ENCODE measurements around the gene LYPD8. TPM values are rescaled to one million over a fixed set of nuclear protein-coding genes. Genes with fewer than 3 reads are reported as not detected.

Gene LYPD8
- total RNA-seq, 2 donors from 2014 or later, result not detected

DNA sequence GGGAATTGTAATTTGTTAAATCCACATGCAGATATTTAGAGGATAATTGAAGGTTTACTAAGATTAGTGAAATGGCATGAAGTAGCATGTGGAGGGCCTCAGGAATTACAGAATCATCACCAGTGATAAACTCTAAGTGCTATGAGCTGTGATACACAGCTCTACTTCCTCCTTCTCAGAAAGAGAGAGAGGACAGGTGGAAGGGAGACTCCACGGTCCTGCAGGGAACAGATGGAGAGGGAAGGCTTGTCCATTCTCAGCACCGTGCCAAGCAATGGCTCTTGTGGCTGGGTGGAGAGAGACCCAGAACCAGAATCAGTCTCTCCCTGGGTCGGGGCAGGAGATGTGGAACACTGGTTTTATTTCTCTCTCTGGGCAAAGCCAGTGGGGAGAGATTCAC is 27.8 kb upstream of the LYPD8 start:
- Histone ChIP-seq H3K36me3 (replicated peaks in 1 of 2; ENCODE audit: insufficient read depth in 1 of 2, low read depth in 2 of 2) (no peaks in the 10 kb centered on the region), H3K4me3 (no peak overlapping the region), H3K27me3 (peaks cover 0 to 4% of the 10 kb centered on the region in 2 donors), H3K27ac (no peak overlapping the region), H3K4me1 (no peaks in the 10 kb centered on the region), H3K9me3 (no peaks in the 10 kb centered on the region)
- no peak for DNase-seq
- 45 to 58% methylated on average over 3 of the region's 3 CpGs for WGBS, 2 donors
- ATAC-seq, result no peak
- TF ChIP-seq, protein P1, sequence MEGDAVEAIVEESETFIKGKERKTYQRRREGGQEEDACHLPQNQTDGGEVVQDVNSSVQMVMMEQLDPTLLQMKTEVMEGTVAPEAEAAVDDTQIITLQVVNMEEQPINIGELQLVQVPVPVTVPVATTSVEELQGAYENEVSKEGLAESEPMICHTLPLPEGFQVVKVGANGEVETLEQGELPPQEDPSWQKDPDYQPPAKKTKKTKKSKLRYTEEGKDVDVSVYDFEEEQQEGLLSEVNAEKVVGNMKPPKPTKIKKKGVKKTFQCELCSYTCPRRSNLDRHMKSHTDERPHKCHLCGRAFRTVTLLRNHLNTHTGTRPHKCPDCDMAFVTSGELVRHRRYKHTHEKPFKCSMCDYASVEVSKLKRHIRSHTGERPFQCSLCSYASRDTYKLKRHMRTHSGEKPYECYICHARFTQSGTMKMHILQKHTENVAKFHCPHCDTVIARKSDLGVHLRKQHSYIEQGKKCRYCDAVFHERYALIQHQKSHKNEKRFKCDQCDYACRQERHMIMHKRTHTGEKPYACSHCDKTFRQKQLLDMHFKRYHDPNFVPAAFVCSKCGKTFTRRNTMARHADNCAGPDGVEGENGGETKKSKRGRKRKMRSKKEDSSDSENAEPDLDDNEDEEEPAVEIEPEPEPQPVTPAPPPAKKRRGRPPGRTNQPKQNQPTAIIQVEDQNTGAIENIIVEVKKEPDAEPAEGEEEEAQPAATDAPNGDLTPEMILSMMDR (IDR thresholded peaks at IDR 0.05), result no peak
- no peak for TF ChIP-seq POLR2A (IDR thresholded peaks at IDR 0.05)
- intact Hi-C loops (cut with DNase I), result no loop called here

DNA sequence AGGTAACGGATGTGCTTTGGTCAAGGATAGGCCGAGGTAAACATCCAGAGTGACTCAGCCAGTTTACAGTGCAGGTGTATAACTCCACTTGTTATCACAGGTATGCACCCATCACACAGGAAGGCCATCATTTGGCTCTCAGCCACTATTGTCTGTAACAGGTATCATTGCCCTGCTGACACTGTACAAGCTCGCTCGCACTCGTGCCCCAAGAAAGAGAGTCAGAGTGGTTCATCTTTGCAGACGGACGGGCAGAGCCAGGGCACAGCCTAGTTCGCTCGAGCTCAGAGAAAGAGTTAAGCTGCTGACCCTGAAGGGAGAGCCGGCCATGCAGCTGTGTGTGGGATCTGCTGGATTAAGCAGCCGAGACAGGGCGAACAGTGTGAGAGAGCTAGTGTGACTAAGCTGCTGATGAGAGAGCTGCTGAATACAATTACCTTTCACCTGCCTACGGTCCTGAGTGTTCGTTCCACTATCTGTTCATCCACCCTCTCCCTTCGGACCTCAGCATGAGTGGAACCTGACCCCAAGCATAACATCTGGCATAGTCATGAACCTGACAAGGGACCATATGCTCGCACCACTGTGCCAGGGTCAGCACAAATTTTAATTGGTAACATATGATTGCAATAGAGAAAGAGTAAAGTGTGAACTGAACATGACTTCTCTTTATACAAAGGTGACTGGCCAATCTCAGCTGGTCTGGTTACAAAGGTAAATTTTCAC is 27.0 kb upstream of the LYPD8 start:
- TF ChIP-seq, protein P1 (IDR thresholded peaks at IDR 0.05), result no peak
- no peak for TF ChIP-seq POLR2A (IDR thresholded peaks at IDR 0.05)
- no peak for DNase-seq
- Histone ChIP-seq H3K36me3 (replicated peaks in 1 of 2; ENCODE audit: insufficient read depth in 1 of 2, low read depth in 2 of 2) (no peaks in the 10 kb centered on the region), H3K4me3 (no peak overlapping the region), H3K27me3 (peaks cover 0 to 4% of the 10 kb centered on the region in 2 donors), H3K27ac (no peak overlapping the region), H3K9me3 (no peaks in the 10 kb centered on the region), H3K4me1 (no peaks in the 10 kb centered on the region)
- 64 to 73% methylated on average over 15 to 16 of the region's 16 CpGs for WGBS, 2 donors
- ATAC-seq, result no peak
- intact Hi-C loops (cut with DNase I), result no loop called here

DNA sequence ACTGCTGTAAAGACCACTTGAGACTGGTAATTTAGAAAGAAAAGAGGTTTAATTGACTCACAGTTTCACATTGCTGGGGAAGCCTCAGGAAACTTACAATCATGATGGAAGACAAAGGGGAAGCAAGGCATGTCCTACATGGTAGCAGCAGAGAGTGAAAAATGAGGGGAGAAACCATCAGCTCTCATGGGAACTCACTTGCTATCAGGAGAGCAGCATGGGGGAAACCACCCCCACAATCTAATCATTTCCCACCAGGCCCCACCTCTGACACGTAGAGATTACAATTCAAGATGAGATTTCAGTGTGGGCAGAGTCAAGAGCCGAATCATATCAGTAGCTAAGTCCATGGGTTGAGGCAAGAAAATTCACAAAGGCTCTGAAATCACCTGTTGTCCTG is 23.8 kb upstream of the LYPD8 start:
- TF ChIP-seq POLR2A (IDR thresholded peaks at IDR 0.05), result no peak
- TF ChIP-seq, protein P1 (IDR thresholded peaks at IDR 0.05), result no peak
- Histone ChIP-seq H3K27ac (no peak overlapping the region), H3K27me3 (peaks cover 0 to 4% of the 10 kb centered on the region in 2 donors), H3K4me3 (no peak overlapping the region), H3K9me3 (peaks cover 0 to 9% (median 0%) of the 10 kb centered on the region in 3 donors), H3K36me3 (replicated peaks in 1 of 2; ENCODE audit: insufficient read depth in 1 of 2, low read depth in 2 of 2) (no peaks in the 10 kb centered on the region), H3K4me1 (no peaks in the 10 kb centered on the region)
- intact Hi-C loops (cut with DNase I), result no loop called here
- ATAC-seq, result no peak
- DNase-seq, result no peak
- WGBS, 2 donors, result 56 to 74% methylated on average over 2 of the region's 2 CpGs

DNA sequence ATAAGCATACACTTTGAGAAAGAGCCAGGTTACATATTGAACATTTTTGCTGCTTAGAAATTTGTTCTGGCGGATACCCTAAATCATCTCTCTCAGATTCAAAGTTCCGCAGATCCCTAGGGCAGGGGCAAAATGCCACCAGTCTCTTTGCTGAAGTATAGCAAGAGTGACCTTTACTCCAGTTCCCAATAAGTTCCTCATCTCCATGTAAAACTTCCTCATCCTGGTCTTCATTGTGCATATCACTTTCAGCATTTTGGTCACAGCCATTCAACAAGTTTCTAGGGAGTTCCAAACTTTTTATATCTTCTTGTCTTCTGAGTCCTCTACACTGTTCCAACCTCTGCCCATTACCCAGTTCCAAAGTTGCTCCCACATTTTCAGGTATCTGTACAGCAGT is 23.3 kb upstream of the LYPD8 start:
- H3K9me3 ChIP-seq, result peaks cover 0 to 9% (median 0%) of the 10 kb centered on the region in 3 donors
- DNase-seq (no peak), ATAC-seq (no peak)
- no peak for TF ChIP-seq POLR2A (IDR thresholded peaks at IDR 0.05)
- TF ChIP-seq, protein P1 (IDR thresholded peaks at IDR 0.05), result no peak
- H3K27me3 ChIP-seq, result peaks cover 0 to 4% of the 10 kb centered on the region in 2 donors
- H3K27ac ChIP-seq, result no peak overlapping the region
- WGBS, 2 donors, result 82 to 98% methylated on average over 2 of the region's 2 CpGs
- no peaks in the 10 kb centered on the region for H3K36me3 ChIP-seq (replicated peaks in 1 of 2; ENCODE audit: insufficient read depth in 1 of 2, low read depth in 2 of 2)
- H3K4me1 ChIP-seq, result no peaks in the 10 kb centered on the region
- intact Hi-C loops (cut with DNase I), result no loop called here
- no peak overlapping the region for H3K4me3 ChIP-seq

DNA sequence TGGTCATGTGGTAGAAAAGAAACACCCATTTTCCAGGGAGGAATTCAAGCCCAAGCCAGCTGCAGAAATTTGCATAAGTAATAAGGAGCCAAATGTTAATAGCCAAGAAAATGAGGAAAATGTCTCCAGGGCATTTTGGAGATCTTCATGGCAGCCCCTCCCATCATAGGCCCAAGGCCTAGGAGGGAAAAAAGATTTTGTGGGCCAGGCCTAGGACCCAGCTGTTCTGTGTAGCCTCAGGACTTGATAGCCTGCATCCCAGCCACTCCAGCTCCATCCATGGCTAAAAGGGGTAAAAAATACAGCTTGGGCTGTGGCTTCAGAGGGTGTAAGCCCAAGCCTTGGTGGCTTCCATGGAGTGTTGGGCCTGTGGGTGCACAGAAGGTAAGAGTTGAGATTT is 21.4 kb upstream of the LYPD8 start:
- DNase-seq (no peak), ATAC-seq (no peak)
- H3K4me1 ChIP-seq, result no peaks in the 10 kb centered on the region
- no peak overlapping the region for H3K27ac ChIP-seq
- intact Hi-C loops (cut with DNase I), result no loop called here
- H3K36me3 ChIP-seq (replicated peaks in 1 of 2; ENCODE audit: insufficient read depth in 1 of 2, low read depth in 2 of 2), result no peaks in the 10 kb centered on the region
- peaks cover 0 to 4% of the 10 kb centered on the region in 2 donors for H3K27me3 ChIP-seq
- peaks cover 0 to 9% (median 0%) of the 10 kb centered on the region in 3 donors for H3K9me3 ChIP-seq
- no peak overlapping the region for H3K4me3 ChIP-seq
- TF ChIP-seq POLR2A (IDR thresholded peaks at IDR 0.05), result no peak
